IMR-90 (cell line): ENCODE measurements around the gene ANKRD44. TPM values are rescaled to one million over a fixed set of nuclear protein-coding genes. Genes with fewer than 3 reads are reported as not detected.

Experiments
- ATAC-seq: fragments of 200-7000 bp; cut with Tn5 transposase; 2 replicates; pipeline ENCODE4 v1.9.1; 2020; ENCODE audit warnings: low read depth, mild to moderate bottlenecking, moderate library complexity
- BruUV-seq: library from RNA; stranded (reverse); fragments of 400-500 nt; replicated peaks from 2 replicates; lab custom pipeline; 2021; lab: Mats Ljungman, UMichigan
- CTCF ChIA-PET: fragments of 300-600 bp; formaldehyde crosslinking; extraction: SDS; loops from one replicate; lab custom pipeline; 2021; ENCODE audit warnings: antibody characterized with exemption; lab: Yijun Ruan, JAX
- POLR2A ChIA-PET: fragments of 300-600 bp; sonication (Branson Sonifier 250); formaldehyde crosslinking; loops from one replicate; lab custom pipeline; 2022; ENCODE audit warnings: antibody characterized with exemption; ENCODE audit not compliant: unreplicated experiment; lab: Charles Lee
- DNase-seq: peaks from one replicate; pipeline ENCODE4 v3.0.0; 2013
- H2AFZ ChIP-seq: replicated peaks from 2 replicates; pipeline ENCODE3; 2013; ENCODE audit warnings: low read length, mild to moderate bottlenecking; ENCODE audit not compliant: poor library complexity
- H2AK5ac ChIP-seq: 2 replicates; pipeline ENCODE4 v1.6.1; 2013; ENCODE audit warnings: low read depth, low read length, inconsistent platforms
- H2AK9ac ChIP-seq: replicated peaks from 2 replicates; pipeline ENCODE3; 2013; ENCODE audit warnings: mild to moderate bottlenecking, low read depth, low read length, moderate library complexity; ENCODE audit not compliant: poor library complexity
- H2BK120ac ChIP-seq: 2 replicates; pipeline ENCODE4 v1.6.1; 2013; ENCODE audit warnings: low read depth, low read length, inconsistent platforms
- H2BK15ac ChIP-seq: 3 replicates; pipeline ENCODE4 v1.6.1; 2013; ENCODE audit warnings: low read depth, low read length, inconsistent platforms
- H2BK20ac ChIP-seq: 2 replicates; pipeline ENCODE4 v1.6.1; 2013; ENCODE audit warnings: low read depth, mild to moderate bottlenecking, inconsistent platforms, low read length, moderate library complexity
- H2BK5ac ChIP-seq: 2 replicates; pipeline ENCODE4 v1.6.1; 2013; ENCODE audit warnings: mild to moderate bottlenecking, low read depth, low read length, inconsistent platforms; ENCODE audit not compliant: poor library complexity, severe bottlenecking
- H3K14ac ChIP-seq: replicated peaks from 2 replicates; pipeline ENCODE4 v1.6.1; 2013; ENCODE audit warnings: low read depth, low read length, inconsistent platforms
- H3K18ac ChIP-seq: 2 replicates; pipeline ENCODE4 v1.6.1; 2013; ENCODE audit warnings: low read depth, low read length, control low read depth
- H3K23ac ChIP-seq: 2 replicates; pipeline ENCODE4 v1.6.1; 2013; ENCODE audit warnings: low read depth, low read length, inconsistent platforms
- H3K27ac ChIP-seq: 2 replicates; pipeline ENCODE4 v1.5.1; 2013; ENCODE audit warnings: mild to moderate bottlenecking, control low read depth, low read length; ENCODE audit not compliant: insufficient read depth
- H3K27me3 ChIP-seq: 2 replicates; pipeline ENCODE4 v1.6.1; 2013; ENCODE audit warnings: low read length; ENCODE audit not compliant: control insufficient read depth, insufficient read depth
- H3K36me3 ChIP-seq: 2 replicates; pipeline ENCODE4 v1.6.1; 2013; ENCODE audit warnings: low read length, mixed read lengths; ENCODE audit not compliant: control insufficient read depth, insufficient read depth
- H3K4ac ChIP-seq: 2 replicates; pipeline ENCODE4 v1.6.1; 2013; ENCODE audit warnings: low read depth, low read length, inconsistent platforms
- H3K4me1 ChIP-seq: 2 replicates; pipeline ENCODE4 v1.6.1; 2013; ENCODE audit warnings: low read length, mixed read lengths; ENCODE audit not compliant: control insufficient read depth, insufficient read depth
- H3K4me2 ChIP-seq: 2 replicates; pipeline ENCODE4 v1.6.1; 2013; ENCODE audit warnings: low read depth, mild to moderate bottlenecking, control low read depth, low read length, moderate library complexity
- H3K4me3 ChIP-seq: 2 replicates; pipeline ENCODE4 v1.5.1; 2013; ENCODE audit warnings: low read depth, mild to moderate bottlenecking, control low read depth, low read length, moderate library complexity; ENCODE audit not compliant: insufficient read depth
- H3K56ac ChIP-seq: 2 replicates; pipeline ENCODE4 v1.6.1; 2013; ENCODE audit warnings: low read length, inconsistent platforms; ENCODE audit not compliant: insufficient read depth; ENCODE audit errors: extremely low read depth
- H3K79me1 ChIP-seq, 2 experiments: 2 replicates each; pipeline ENCODE4 v1.6.1; 2013; ENCODE audit warnings: low read length in 2 of 2, inconsistent platforms in 1 of 2, low read depth in 1 of 2
- H3K9ac ChIP-seq: 2 replicates; pipeline ENCODE4 v1.6.1; 2013; ENCODE audit warnings: low read depth, low read length, control low read depth
- H3K9me1 ChIP-seq: 2 replicates; pipeline ENCODE4 v1.6.1; 2013; ENCODE audit warnings: low read length, inconsistent platforms; ENCODE audit not compliant: insufficient read depth
- H3K9me3 ChIP-seq: 2 replicates; pipeline ENCODE4 v1.6.1; 2013; ENCODE audit warnings: low read length; ENCODE audit not compliant: control insufficient read depth, insufficient read depth
- H4K20me1 ChIP-seq: 2 replicates; pipeline ENCODE4 v1.6.1; 2013; ENCODE audit warnings: low read length, inconsistent platforms; ENCODE audit not compliant: insufficient read depth
- H4K5ac ChIP-seq: 2 replicates; pipeline ENCODE4 v1.6.1; 2013; ENCODE audit warnings: mild to moderate bottlenecking, low read depth, low read length, control low read depth
- H4K8ac ChIP-seq, 2 experiments: 2 replicates each; pipeline ENCODE4 v1.6.1; 2013; ENCODE audit warnings: low read depth in 2 of 2, low read length in 2 of 2, control low read depth in 1 of 2, inconsistent platforms in 1 of 2
- H4K91ac ChIP-seq: 2 replicates; pipeline ENCODE4 v1.6.1; 2013; ENCODE audit warnings: low read depth, low read length, inconsistent platforms; ENCODE audit not compliant: insufficient read depth
- CEBPB ChIP-seq: IDR thresholded peaks from 2 replicates; pipeline ENCODE4 v1.6.1; 2012; ENCODE audit warnings: low read depth, low read length, improper control_type of control experiment
- CHD1 ChIP-seq: IDR thresholded peaks from 2 replicates; pipeline ENCODE4 v1.6.1; 2012; ENCODE audit warnings: low read depth, low read length, improper control_type of control experiment
- CTCF ChIP-seq: conservative IDR thresholded peaks from 2 replicates; pipeline ENCODE4 v1.5.1; 2012; ENCODE audit warnings: mild to moderate bottlenecking, low read depth, low read length, improper control_type of control experiment
- ELK1 ChIP-seq: fragments of 150-350 bp; IDR thresholded peaks from 2 replicates; pipeline ENCODE4 v1.6.1; 2016; ENCODE audit warnings: low read depth, mild to moderate bottlenecking, low read length, moderate library complexity, borderline replicate concordance
- FOS ChIP-seq: fragments of 150-350 bp; IDR thresholded peaks from 2 replicates; pipeline ENCODE4 v1.6.1; 2016; ENCODE audit warnings: low read depth, low read length
- MAFK ChIP-seq: IDR thresholded peaks from 2 replicates; pipeline ENCODE4 v1.6.1; 2012; ENCODE audit warnings: low read depth, low read length, improper control_type of control experiment
- MAZ ChIP-seq: IDR thresholded peaks from 2 replicates; pipeline ENCODE4 v1.6.1; 2012; ENCODE audit warnings: low read depth, mild to moderate bottlenecking, low read length, improper control_type of control experiment, moderate library complexity, borderline replicate concordance
- MXI1 ChIP-seq: IDR thresholded peaks from 2 replicates; pipeline ENCODE4 v1.6.1; 2012; ENCODE audit warnings: low read depth, mild to moderate bottlenecking, low read length, moderate library complexity, borderline replicate concordance
- NFE2L2 ChIP-seq: fragments of 150-350 bp; IDR thresholded peaks from 2 replicates; pipeline ENCODE4 v1.6.1; 2016; ENCODE audit warnings: low read depth, mild to moderate bottlenecking, low read length
- POLR2A ChIP-seq: IDR thresholded peaks from 2 replicates; pipeline ENCODE4 v1.6.1; 2012; ENCODE audit warnings: mild to moderate bottlenecking, low read depth, low read length
- RAD21 ChIP-seq: IDR thresholded peaks from 2 replicates; pipeline ENCODE4 v1.6.1; 2012; ENCODE audit warnings: low read length, improper control_type of control experiment
- RCOR1 ChIP-seq: IDR thresholded peaks from 2 replicates; pipeline ENCODE4 v1.6.1; 2012; ENCODE audit warnings: mild to moderate bottlenecking, low read length, improper control_type of control experiment; ENCODE audit not compliant: insufficient replicate concordance
- RFX5 ChIP-seq: IDR thresholded peaks from 2 replicates; pipeline ENCODE4 v1.8.0; 2012; ENCODE audit warnings: low read depth, mild to moderate bottlenecking, low read length, moderate library complexity
- SMC3 ChIP-seq: fragments of 150-350 bp; IDR thresholded peaks from 2 replicates; pipeline ENCODE4 v1.6.1; 2016; ENCODE audit warnings: low read depth, mild to moderate bottlenecking, antibody characterized with exemption, low read length, moderate library complexity
- USF2 ChIP-seq: fragments of 150-350 bp; IDR thresholded peaks from 2 replicates; pipeline ENCODE4 v1.6.1; 2017; ENCODE audit warnings: mild to moderate bottlenecking, antibody characterized with exemption, low read length, low read depth
- WGBS, 2 experiments: methylation state at CpG; one replicate each; pipeline versions ENCODE4 v1.1.5 to v1.1.7; 2013; ENCODE audit warnings: missing lambda C conversion rate in 2 of 2; ENCODE audit not compliant: insufficient read length in 1 of 2; ENCODE audit errors: extremely low coverage in 2 of 2; 5-methylcytosine and 5-hydroxymethylcytosine counted together
- dilution Hi-C: fragments of 300-500 bp; cut with HindIII; formaldehyde crosslinking; loops from one replicate; pipeline ENCODE4 v1.14.3; 2018; ENCODE audit warnings: low sequenced_read_pairs; ENCODE audit not compliant: unreplicated experiment
- in situ Hi-C: fragments of 300-500 bp; cut with MboI; formaldehyde crosslinking; loops from 3 replicates; pipeline ENCODE4 v1.14.3; 2019; ENCODE audit warnings: low sequenced_read_pairs, inconsistent platforms, mixed read lengths
- intact Hi-C: fragments of 100-400 bp; cut with micrococcal nuclease; formaldehyde crosslinking; loops from 2 replicates; pipeline ENCODE4 v1.10.0; 2022
- polyA plus RNA-seq, 3 experiments: library from polyadenylated mRNA; depleted of rRNA; stranded (reverse); fragments of >200 nt; gene quantifications; 2 replicates each; pipeline ENCODE4 v1.2.3, GENCODE V29; 2012; ENCODE audit warnings: low replicate concordance in 1 of 3
- total RNA-seq: library from RNA; depleted of rRNA; stranded (reverse); fragments of >200 nt; gene quantifications from 2 replicates; pipeline ENCODE4 v1.2.3, GENCODE V29; 2012

ANKRD44 gene
- total and polyA plus RNA-seq, 2 of the 4 experiments (the other 2 are of a cell fraction) = 5.2 to 15.6 TPM

GRCh38 chr2:197191940-197192322 is 118.6 kb downstream of the ANKRD44 start:
- Histone ChIP-seq H4K20me1 (no peaks in the 10 kb centered on the region), H4K5ac (no peak overlapping the region), H2BK15ac (no peak overlapping the region), H3K9me3 (no peaks in the 10 kb centered on the region), H4K8ac (no peak overlapping the region), H3K18ac (no peak overlapping the region), H3K9ac (no peak overlapping the region), H3K56ac (no peak overlapping the region), H3K79me1 (peaks cover 0 to 4% of the 10 kb centered on the region in 2 experiments; a peak in 1 of 4 replicates), H3K4me2 (no peak overlapping the region), H3K4me1 (no peaks in the 10 kb centered on the region), H2AFZ (no peak overlapping the region), H3K36me3 (no peaks in the 10 kb centered on the region), H4K91ac (no peak overlapping the region), H3K14ac (no peak overlapping the region), H2BK120ac (no peak overlapping the region), H3K27ac (no peak overlapping the region), H3K4me3 (no peak overlapping the region), H3K4ac (no peak overlapping the region), H2AK9ac (no peak overlapping the region), H2BK20ac (no peak overlapping the region), H3K9me1 (no peaks in the 10 kb centered on the region; the same call in 1 of the 2 replicates), H3K23ac (no peak overlapping the region), H2AK5ac (no peak overlapping the region), H3K27me3 (no peaks in the 10 kb centered on the region), H2BK5ac (no peak overlapping the region)
- no TSS peak for BruUV-seq
- whole genome bisulfite sequencing, 2 experiments = no CpG with 5 or more reads among the region's 2 CpGs
- in situ Hi-C loops = loop anchor here (5.0 kb wide), 1 partner anchor 190 kb away; no protein-coding TSS in a partner anchor
- TF ChIP-seq MXI1 (no peak), FOS (no peak), CTCF (no peak), RAD21 (no peak), CHD1 (no peak), USF2 (no peak), ELK1 (no peak), NFE2L2 (no peak), MAZ (no peak), POLR2A (no peak), SMC3 (no peak), MAFK (no peak), RCOR1 (no peak), RFX5 (no peak), CEBPB (no peak)
- ATAC-seq = no peak
- no peak for DNase-seq
- POLR2A ChIA-PET = no interaction called here
- intact Hi-C loops = loop anchor here (1.0 to 5.0 kb wide), 3 partner anchors 80 to 186 kb away; partner anchors contain the start of gene ANKRD44
- dilution Hi-C loops = no loop called here
- CTCF ChIA-PET = interaction anchor here (0.7 to 1.0 kb wide), 4 partner anchors 13 to 114 kb away, joined by 3 to 4 read pairs (median 3); no protein-coding TSS in a partner anchor
